Left hindlimb (tissue), 1 donor: ENCODE data around the gene CAMTA1.

Source experiments
- DNase-seq: peaks from one replicate; pipeline ENCODE4 v3.0.0-alpha.2; 2018

Gene CAMTA1

GRCh38 chr1:7097938-7098592 is 312.8 kb downstream of the CAMTA1 start:
- DNase-seq, result no peak

- no peak for DNase-seq
These were observed 313.4 kb downstream of the CAMTA1 start for GRCh38 chr1:7098641-7099040.

- no peak for DNase-seq
These were observed 315.2 kb downstream of the CAMTA1 start for GRCh38 chr1:7100479-7100878.

DNA sequence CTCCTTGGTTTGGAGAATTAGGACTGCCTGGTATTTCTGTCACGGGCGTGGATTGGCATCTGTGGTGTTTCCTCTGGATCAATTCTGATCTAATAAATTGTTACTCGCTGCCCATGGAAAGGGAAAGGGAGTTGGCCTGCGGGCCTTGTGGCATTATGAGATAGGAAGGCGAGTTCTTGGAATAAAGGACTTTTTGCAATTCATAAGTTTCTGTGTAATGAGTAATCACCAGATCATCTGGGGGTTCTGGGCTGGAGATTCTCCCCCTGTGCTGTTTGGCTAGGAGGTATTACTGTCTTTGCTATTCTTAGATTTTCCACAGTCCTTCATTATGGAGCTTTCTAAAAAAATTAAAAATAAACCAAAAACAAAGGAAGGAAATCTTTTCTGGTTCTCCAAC is 315.9 kb downstream of the CAMTA1 start:
- DNase-seq, result no peak

DNA sequence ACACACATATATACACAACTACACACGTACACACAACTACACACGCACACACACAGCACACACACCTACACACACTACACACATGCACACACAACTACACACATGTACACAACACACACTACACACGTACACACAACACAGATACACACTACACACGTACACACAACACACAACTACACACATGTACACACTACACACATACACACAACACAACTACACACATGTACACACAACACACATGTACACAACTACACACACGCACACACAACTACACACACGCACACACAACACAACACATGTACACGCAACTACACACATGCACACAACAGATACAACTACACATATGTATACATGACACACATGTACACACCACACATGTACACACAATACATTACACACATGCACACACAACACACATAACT is 318.1 kb downstream of the CAMTA1 start:
- DNase-seq, result no peak

DNA sequence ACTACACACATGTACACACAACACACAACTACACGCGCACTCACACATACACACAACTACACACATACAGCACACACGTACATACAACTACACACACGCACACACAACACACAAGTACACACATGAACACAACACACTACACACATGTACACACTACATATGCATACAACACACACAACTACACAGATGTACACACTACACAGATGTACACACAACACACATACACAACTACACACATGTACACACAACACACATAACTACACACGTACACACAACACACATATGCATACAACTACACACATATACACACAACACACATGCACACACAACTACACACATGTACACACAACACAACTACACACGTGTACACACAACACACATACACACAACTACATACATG is 318.6 kb downstream of the CAMTA1 start:
- DNase-seq, result no peak

DNA sequence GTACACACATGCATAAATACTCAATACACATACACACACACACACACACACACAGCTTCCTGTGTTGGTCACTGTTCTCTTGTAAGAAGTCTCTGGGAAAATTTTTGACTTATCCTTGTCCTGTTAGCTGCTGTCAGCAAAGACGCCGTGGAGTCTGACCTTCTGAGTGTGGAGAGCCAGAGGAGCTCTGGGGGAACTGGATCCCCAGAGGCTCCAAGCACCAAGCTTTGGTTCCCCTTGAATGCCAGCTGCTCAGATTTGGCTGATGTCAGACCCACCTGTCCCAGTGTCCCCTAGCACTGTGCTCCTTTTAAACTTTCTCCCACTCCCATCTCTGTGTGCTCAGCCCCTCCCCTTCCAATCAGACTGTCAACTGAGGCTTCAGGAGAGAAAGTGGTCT is 319.1 kb downstream of the CAMTA1 start:
- no peak for DNase-seq

DNA sequence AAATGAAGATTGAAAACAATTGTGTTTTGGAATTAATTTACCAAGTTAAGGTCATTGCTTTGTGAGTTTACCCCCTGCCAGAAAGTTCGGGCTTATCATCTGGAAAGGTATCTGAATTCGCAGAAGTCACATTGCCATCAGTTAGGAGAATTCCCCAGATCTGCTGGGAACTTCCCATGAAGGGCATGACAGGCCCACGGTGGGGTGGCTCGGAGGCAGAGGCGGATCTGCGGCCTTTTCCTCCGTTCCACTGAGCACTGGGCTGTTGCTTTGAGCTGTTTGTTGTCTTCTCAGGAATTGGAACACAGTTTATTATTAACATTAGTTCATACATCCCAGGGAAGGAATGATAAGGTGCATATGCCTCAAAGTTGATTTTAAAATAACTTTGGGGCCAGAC is 320.0 kb downstream of the CAMTA1 start:
- no peak for DNase-seq

DNA sequence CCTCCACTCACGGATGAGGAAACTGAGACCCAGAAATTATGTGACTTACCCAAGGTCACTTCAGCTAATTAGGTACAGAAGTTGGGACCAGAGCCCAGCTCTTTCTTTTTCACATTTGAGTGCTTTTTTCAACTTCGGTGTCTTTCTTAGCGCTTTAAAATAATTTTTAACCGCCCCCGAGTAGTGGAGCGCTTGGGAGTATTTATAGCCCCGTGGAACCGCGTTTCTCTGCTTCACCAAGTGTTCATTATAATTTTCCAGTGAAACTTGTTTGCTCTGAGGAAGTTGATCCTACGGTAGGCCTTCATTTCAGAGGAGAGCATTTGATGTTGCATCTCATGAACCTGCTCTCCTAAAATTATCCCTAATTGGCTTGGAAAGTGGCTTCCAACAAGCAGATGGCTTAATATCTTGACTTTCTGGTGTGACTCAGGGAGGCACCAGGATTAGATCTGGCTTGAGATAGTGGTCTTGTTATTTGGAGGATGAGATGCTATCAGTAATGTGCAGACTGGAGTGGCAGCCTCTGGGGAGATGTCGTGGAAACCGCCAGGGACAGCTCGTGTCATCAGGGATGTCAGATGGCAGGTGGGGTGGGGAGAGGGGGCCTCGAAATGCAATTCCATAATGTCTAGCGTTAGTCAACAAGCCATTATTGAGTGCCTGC is 321.3 kb downstream of the CAMTA1 start:
- DNase-seq, result no peak

DNA sequence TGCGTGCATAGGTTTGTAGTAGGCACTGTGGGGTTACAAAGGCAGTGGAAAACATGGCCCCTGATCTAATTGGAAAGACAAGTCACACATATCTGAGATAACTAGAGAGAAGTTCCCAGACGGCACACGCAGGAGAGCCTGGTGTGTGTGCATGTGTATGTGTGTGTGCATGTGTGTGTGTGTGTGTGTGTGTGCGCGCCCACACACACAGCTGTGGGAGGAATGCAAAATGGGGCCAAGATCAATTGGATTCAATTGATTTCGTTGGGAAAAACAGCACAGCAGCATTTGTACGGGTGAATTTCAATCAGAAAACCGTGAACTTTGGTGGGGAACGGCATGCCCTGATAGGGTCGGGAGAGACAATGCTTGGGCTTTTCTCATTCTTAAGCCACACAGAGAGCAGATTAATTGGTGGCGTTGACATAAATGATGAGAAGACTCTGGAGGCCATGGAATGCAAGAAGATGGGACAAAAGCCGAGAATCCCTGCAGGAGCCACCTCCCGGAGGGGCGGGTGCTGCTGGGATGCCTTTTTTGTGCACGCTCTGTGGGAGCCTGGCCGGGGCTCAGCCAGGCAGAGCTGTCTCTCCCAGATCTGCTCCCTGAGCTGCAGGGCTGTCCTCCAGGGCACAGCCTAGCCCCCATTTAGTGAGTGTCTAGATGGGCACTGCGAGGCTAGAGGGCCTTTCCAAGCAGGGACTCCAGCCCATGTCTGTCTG is 322.0 kb downstream of the CAMTA1 start:
- no peak for DNase-seq

- no peak for DNase-seq
These were observed 323.0 kb downstream of the CAMTA1 start for GRCh38 chr1:7108251-7108650.

DNA sequence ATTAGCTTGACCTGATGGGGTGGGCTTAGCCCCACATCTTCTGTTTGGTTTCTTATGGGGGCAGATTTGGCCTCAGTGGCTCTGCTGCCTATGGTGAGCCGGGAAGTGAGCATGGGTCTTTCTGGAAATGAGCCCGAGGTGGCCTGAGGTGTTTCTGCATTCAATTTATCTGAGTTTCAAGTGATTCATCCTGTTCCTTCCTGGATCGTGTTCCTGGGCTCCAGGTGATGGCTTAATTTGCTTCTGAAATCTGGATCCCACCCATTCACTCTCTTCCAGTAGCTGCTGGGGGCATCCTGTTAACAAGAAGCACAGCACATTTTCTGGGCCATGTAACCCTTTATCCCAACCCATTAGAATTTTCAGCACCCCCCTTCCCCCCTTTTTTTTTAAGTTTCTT is 324.6 kb downstream of the CAMTA1 start:
- DNase-seq, result no peak

GRCh38 chr1:7110321-7110720 is 325.1 kb downstream of the CAMTA1 start:
- DNase-seq, result no peak

- DNase-seq, result no peak
These were observed 326.6 kb downstream of the CAMTA1 start for GRCh38 chr1:7111853-7112252.

DNA sequence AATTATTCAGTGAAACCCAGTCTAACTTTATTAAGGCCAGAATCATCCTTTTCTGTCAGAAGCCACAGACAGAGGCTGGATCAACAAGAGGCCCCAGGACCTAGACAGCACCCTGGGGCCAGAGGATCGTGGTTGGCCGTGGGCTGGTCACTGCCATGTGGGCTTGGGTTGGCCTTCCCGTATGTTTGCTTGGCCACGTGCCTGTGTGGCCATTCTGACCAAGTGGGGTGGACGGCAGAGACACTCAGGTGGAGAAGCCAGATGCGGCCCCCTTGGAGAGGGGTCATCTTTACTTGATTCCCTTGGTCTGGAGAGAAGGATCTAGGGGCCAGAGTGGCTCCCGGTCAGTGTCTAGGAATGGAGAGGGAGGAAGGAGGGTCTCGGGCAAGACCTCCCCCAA is 327.9 kb downstream of the CAMTA1 start:
- DNase-seq, result no peak

DNA sequence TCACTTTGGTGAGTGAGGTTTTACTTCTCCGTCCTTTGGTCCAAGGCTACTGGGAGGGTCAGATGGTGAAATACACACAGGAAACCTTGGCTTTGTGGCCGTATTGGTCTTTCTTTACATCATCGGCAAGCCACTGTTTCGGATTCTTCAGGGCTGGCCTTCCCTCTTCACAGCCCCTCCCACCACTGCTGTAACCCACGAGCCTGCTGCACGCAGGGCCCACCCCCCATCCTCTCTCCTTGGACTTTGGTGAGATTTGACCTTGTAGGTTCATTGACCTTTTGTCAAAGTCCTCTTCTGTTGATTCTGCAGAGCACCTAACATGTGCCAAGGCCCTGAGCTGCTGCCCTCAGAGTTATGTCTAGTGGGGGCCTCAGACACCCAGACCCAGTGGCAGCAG is 328.6 kb downstream of the CAMTA1 start:
- no peak for DNase-seq

- no peak for DNase-seq
These were observed 330.7 kb downstream of the CAMTA1 start for GRCh38 chr1:7116001-7116400.

GRCh38 chr1:7117399-7118281 is 332.4 kb downstream of the CAMTA1 start:
- peak; percentile 56 for DNase-seq

DNA sequence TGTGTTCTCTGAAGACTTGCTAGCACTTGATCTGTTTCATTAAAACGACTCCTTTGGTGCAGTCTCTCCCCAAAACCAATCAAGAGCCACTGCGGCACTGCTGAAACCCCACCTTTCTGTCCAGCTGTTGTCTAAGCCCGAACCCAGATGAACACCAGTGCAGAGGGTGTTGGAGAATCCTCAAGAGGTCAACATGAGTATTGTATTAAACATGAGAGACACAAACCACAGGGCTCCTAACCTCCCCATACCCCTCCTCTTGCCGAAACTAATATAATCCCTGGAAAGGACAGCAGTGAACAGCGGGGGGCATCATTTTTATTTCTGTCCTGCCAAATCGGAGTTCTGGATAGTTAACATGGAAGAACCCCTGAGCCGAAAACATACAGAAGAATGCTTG is 333.9 kb downstream of the CAMTA1 start:
- DNase-seq, result no peak

DNA sequence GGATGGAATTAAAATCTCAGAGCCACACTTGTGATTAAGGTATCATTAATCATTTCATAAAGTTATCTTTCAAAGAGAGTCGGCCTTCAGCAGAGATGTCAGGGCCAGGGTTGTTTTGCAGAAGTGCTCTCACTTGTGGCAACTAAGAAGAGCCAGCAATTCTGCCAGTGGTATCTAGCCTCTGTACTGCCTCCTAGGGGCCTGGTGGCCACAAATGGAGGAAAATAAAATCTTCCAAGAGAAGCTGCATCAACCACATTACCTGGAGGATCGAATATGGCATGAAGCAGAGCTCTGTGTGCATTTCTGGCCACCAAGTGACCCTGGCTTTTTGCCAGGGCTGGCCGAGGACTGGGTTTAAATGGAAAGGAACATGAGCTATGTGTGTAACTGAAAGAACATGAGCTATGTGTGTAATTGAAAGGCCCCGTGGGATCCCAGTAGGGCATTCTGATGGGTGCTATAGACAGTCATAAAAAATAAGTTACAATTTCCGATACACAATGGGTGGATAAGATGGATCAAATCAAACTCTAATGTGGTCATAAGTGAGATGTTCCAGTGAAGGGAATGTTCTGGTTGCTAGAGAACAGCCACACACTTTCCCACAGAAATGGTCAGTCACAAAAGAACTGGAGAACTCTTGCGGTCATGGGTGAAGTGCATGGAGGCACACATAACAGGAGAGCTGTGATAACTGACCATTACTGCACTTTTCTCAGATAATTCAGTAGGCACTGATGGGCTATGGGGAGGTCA is 335.8 kb downstream of the CAMTA1 start:
- no peak for DNase-seq

DNA sequence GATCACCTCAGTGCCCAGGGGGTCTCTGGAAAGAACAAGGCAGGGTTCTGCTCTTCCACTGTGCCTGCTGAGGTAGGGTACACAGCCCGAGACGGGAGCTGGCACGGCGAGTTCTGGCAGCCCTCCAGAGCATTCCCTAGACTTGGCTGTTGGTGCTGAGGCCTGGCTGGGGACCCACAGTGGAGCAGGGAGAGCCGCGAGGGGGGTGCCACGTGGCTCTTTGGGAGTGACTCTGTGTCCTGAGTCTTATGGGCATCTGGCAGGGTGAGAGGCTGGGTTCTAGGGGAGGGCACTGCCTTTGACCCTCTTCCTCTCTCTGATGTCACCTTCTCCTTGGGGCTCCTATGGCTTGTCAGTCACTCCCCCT is 336.4 kb downstream of the CAMTA1 start:
- peak; percentile 45 for DNase-seq

DNA sequence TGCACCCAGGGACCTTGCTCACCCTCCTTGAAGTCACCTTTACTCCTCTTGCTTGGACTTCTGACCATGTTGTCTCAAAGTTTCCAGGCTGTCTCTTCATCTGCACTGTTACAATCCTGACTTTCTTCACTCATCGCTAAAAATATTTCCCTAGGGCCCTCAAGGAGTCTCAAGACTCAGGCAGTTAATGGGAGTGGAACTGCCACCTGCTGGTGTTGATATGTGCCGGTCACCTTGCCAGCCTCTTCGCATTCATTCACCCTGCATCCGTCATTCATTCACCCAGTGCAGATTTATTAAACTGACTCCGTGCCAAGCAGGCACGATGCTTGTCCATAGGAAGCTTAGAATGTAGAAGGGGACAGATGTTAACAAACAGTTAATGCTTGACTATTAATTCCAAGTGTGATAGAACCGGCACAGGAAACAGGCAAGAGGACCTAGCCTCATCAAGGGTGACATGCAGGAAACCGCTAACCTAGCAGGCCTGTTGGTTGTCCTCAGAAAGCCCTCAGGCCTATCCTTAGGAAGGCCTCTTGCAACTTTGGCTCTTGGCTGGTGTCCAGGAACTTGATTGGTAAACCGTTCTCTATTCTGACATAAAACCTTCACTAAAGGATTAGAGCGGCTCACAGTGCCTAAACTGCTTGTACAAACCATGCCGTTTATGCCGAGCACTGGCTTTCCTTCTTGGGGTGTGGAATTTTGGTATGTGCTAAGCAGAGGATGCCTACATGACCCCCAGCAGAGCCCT is 342.2 kb downstream of the CAMTA1 start:
- no peak for DNase-seq
